HUES48 (cell line): ENCODE results near the gene CBR3.
A peak's percentile ranks its signal among the peaks of the same experiment; 100 is the strongest.
"Not testable (repeated sequence)": the region's sequence is repeated elsewhere in the genome, so short reads cannot be mapped to it uniquely, and the experiment has no call there.

Experiments used
- H3K27ac ChIP-seq: one replicate; pipeline ENCODE4 v1.7.0; 2013; ENCODE audit warnings: low read depth, low read length, inconsistent platforms
- H3K27me3 ChIP-seq: 2 replicates; pipeline ENCODE4 v1.6.1; 2013; ENCODE audit warnings: mild to moderate bottlenecking, low read length; ENCODE audit not compliant: control insufficient read depth, insufficient read depth
- H3K36me3 ChIP-seq: 2 replicates; pipeline ENCODE4 v1.6.1; 2013; ENCODE audit warnings: low read length; ENCODE audit not compliant: control insufficient read depth, insufficient read depth
- H3K4me1 ChIP-seq: 2 replicates; pipeline ENCODE4 v1.6.1; 2013; ENCODE audit warnings: mild to moderate bottlenecking, low read length; ENCODE audit not compliant: control insufficient read depth, insufficient read depth
- H3K4me3 ChIP-seq: 2 replicates; pipeline ENCODE4 v1.5.1; 2013; ENCODE audit warnings: mild to moderate bottlenecking, low read depth, low read length
- H3K9ac ChIP-seq: 2 replicates; pipeline ENCODE4 v1.6.1; 2013; ENCODE audit warnings: mild to moderate bottlenecking, low read depth, low read length, moderate library complexity
- H3K9me3 ChIP-seq: 2 replicates; pipeline ENCODE4 v1.6.1; 2013; ENCODE audit warnings: low read length; ENCODE audit not compliant: control insufficient read depth, insufficient read depth

CBR3 gene

GRCh38 chr21:36134803-36135390, at the start of gene CBR3:
Gene CBR3, plus strand, starts transcription at chr21:36135079. Its CDS starts 114 bp downstream, at chr21:36135193.
- Histone ChIP-seq H3K9ac (0 out of 2 replicates have a peak within 1 kb of the TSS, but pooled peaks have one; percentile 1), H3K4me1 (peaks cover 16% of the 10 kb centered on the region), H3K4me3 (peak within 1 kb of the TSS; percentile 68), H3K27me3 (peaks cover 55% of the 10 kb centered on the region), H3K9me3 (no peaks in the 10 kb centered on the region), H3K36me3 (no peaks in the 10 kb centered on the region), H3K27ac (no peak within 1 kb of the TSS)

- H3K27me3 ChIP-seq: no peaks in the 10 kb centered on the region
- H3K36me3 ChIP-seq: no peaks in the 10 kb centered on the region
- H3K27ac ChIP-seq: no peak overlapping the region
- no peak overlapping the region for H3K9ac ChIP-seq
- H3K4me3 ChIP-seq: no peak overlapping the region
- H3K9me3 ChIP-seq: no peaks in the 10 kb centered on the region
- H3K4me1 ChIP-seq: peaks cover 9% of the 10 kb centered on the region
Measured at GRCh38 chr21:36087362-36088138, 47.3 kb upstream of the CBR3 start.

- H3K27ac ChIP-seq: no peak overlapping the region
- H3K4me3 ChIP-seq: no peak overlapping the region
- H3K9ac ChIP-seq: no peak overlapping the region
- no peaks in the 10 kb centered on the region for H3K27me3 ChIP-seq
- H3K4me1 ChIP-seq: peaks cover 9% of the 10 kb centered on the region
- peaks cover 16% of the 10 kb centered on the region for H3K9me3 ChIP-seq
- no peaks in the 10 kb centered on the region for H3K36me3 ChIP-seq
Measured at GRCh38 chr21:36089946-36090345, 44.9 kb upstream of the CBR3 start.

GRCh38 chr21:36092681-36093080, 42.2 kb upstream of the CBR3 start:
- Histone ChIP-seq H3K9me3 (peaks cover 16% of the 10 kb centered on the region), H3K4me3 (0 out of 2 replicates have a peak overlapping the region, but pooled peaks have one; percentile 8), H3K36me3 (no peaks in the 10 kb centered on the region), H3K27me3 (no peaks in the 10 kb centered on the region), H3K9ac (no peak overlapping the region), H3K4me1 (peaks cover 23% of the 10 kb centered on the region), H3K27ac (no peak overlapping the region)

GRCh38 chr21:36093512-36093911, 41.4 kb upstream of the CBR3 start:
- peaks cover 31% of the 10 kb centered on the region for H3K4me1 ChIP-seq
- H3K36me3 ChIP-seq: no peaks in the 10 kb centered on the region
- no peak overlapping the region for H3K27ac ChIP-seq
- H3K4me3 ChIP-seq: 0 out of 2 replicates have a peak overlapping the region, but pooled peaks have one; percentile 8
- H3K9me3 ChIP-seq: peaks cover 16% of the 10 kb centered on the region
- no peak overlapping the region for H3K9ac ChIP-seq
- H3K27me3 ChIP-seq: no peaks in the 10 kb centered on the region

- Histone ChIP-seq H3K36me3 (no peaks in the 10 kb centered on the region), H3K4me3 (no peak overlapping the region), H3K27me3 (no peaks in the 10 kb centered on the region), H3K27ac (peak overlapping the region; percentile 93), H3K4me1 (peaks cover 50% of the 10 kb centered on the region), H3K9ac (peak overlapping the region; percentile 45; the same call in 1 of the 2 replicates), H3K9me3 (peaks cover 16% of the 10 kb centered on the region)
Measured at GRCh38 chr21:36096398-36097290, 38.2 kb upstream of the CBR3 start.

- Histone ChIP-seq H3K4me1 (peaks cover 46% of the 10 kb centered on the region), H3K27ac (peak overlapping the region; percentile 93)
Measured at GRCh38 chr21:36097427-36098181, 37.3 kb upstream of the CBR3 start.

GRCh38 chr21:36098182-36098532, 36.7 kb upstream of the CBR3 start:
- no peaks in the 10 kb centered on the region for H3K27me3 ChIP-seq
- H3K27ac ChIP-seq: peak overlapping the region; percentile 93
- H3K9me3 ChIP-seq: peaks cover 15% of the 10 kb centered on the region
- H3K9ac ChIP-seq: peak overlapping the region; percentile 7; the same call in 1 of the 2 replicates
- no peak overlapping the region for H3K4me3 ChIP-seq
- peaks cover 46% of the 10 kb centered on the region for H3K4me1 ChIP-seq
- no peaks in the 10 kb centered on the region for H3K36me3 ChIP-seq

More at GRCh38 chr21:36097427-36098181, 37.3 kb upstream of the CBR3 start:
- Histone ChIP-seq H3K36me3 (no peaks in the 10 kb centered on the region), H3K9ac (peak overlapping the region; percentile 45; the same call in 1 of the 2 replicates), H3K9me3 (peaks cover 16% of the 10 kb centered on the region), H3K4me3 (no peak overlapping the region), H3K27me3 (no peaks in the 10 kb centered on the region)

- peak overlapping the region; percentile 93 for H3K27ac ChIP-seq
- H3K9ac ChIP-seq: peak overlapping the region; percentile 65
- H3K27me3 ChIP-seq: no peaks in the 10 kb centered on the region
- H3K36me3 ChIP-seq: no peaks in the 10 kb centered on the region
- peaks cover 46% of the 10 kb centered on the region for H3K4me1 ChIP-seq
- 0 out of 2 replicates have a peak overlapping the region, but pooled peaks have one; percentile 1 for H3K4me3 ChIP-seq
- H3K9me3 ChIP-seq: peaks cover 7% of the 10 kb centered on the region
Measured at GRCh38 chr21:36099000-36099399, 35.9 kb upstream of the CBR3 start.

- H3K4me3 ChIP-seq, H3K36me3 ChIP-seq, H3K27me3 ChIP-seq, H3K9ac ChIP-seq, H3K9me3 ChIP-seq: not testable (repeated sequence)
- Histone ChIP-seq H3K27ac (peak overlapping the region; percentile 93), H3K4me1 (peaks cover 49% of the 10 kb centered on the region)
Measured at GRCh38 chr21:36099695-36100211, 35.1 kb upstream of the CBR3 start.
